Measurements from ENCODE around the gene PPP6R2. TPM values are rescaled to one million over a fixed set of nuclear protein-coding genes. Genes with fewer than 3 reads are reported as not detected.

The PPP6R2 gene
- total RNA-seq, 3 donors from 2014 or later (not counting 1 experiment from before 2014, with no cell fraction given), result 76.0 to 103 (median 78.1) TPM

DNA sequence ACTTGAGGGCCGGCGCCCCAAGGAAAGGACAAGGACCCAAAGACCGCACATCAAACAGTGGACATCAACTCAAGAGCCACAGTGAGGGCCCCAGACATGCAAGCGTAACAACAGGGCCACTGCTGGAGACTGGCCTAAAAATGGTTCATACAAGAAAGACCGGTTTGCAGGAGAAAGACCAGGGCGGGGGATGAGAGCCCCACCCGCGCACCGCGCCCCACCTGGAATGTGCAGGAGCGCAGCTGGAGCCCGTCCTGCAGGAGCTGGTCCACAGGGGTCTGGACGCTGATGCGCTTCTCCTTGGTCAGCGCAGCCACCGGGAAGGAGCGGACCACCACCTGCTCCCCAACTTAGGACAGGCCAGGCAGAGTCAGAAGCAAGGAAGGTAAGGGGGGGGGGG is 117.8 kb downstream of the PPP6R2 start:
- H3K36me3 Mint-ChIP-seq, result no peaks in the 10 kb centered on the region
- H3K27me3 Mint-ChIP-seq (ENCODE audit: low read depth in 2 of 2), result no peaks in the 10 kb centered on the region
- no peaks in the 10 kb centered on the region for H3K4me1 ChIP-seq (ENCODE audit: control insufficient read depth, insufficient read depth, low read length)
- peaks cover 95% of the 10 kb centered on the region for H3K36me3 ChIP-seq (ENCODE audit: control insufficient read depth, insufficient read depth, low read length)
- H3K27ac ChIP-seq (ENCODE audit: low read length), result no peak overlapping the region
- H3K4me1 Mint-ChIP-seq, result peaks cover 0 to 7% of the 10 kb centered on the region in 2 donors
- DNase-seq (no peak), ATAC-seq (no peak)
- no peak overlapping the region for H3K4me3 Mint-ChIP-seq
- intact Hi-C loops (cut with micrococcal nuclease), result no loop called here
- no peaks in the 10 kb centered on the region for H3K9me3 ChIP-seq (ENCODE audit: control insufficient read depth, insufficient read depth, low read length)
- no peaks in the 10 kb centered on the region for H3K27me3 ChIP-seq (ENCODE audit: control insufficient read depth, insufficient read depth, low read length)
- no peak overlapping the region for H3K4me3 ChIP-seq (ENCODE audit: low read length)
- H3K9me3 Mint-ChIP-seq, result no peaks in the 10 kb centered on the region
- no peak overlapping the region for H3K27ac Mint-ChIP-seq
- WGBS (ENCODE audit: insufficient coverage), result 97% methylated on average over 17 of the region's 17 CpGs
- TF ChIP-seq, protein P1, sequence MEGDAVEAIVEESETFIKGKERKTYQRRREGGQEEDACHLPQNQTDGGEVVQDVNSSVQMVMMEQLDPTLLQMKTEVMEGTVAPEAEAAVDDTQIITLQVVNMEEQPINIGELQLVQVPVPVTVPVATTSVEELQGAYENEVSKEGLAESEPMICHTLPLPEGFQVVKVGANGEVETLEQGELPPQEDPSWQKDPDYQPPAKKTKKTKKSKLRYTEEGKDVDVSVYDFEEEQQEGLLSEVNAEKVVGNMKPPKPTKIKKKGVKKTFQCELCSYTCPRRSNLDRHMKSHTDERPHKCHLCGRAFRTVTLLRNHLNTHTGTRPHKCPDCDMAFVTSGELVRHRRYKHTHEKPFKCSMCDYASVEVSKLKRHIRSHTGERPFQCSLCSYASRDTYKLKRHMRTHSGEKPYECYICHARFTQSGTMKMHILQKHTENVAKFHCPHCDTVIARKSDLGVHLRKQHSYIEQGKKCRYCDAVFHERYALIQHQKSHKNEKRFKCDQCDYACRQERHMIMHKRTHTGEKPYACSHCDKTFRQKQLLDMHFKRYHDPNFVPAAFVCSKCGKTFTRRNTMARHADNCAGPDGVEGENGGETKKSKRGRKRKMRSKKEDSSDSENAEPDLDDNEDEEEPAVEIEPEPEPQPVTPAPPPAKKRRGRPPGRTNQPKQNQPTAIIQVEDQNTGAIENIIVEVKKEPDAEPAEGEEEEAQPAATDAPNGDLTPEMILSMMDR (IDR thresholded peaks at IDR 0.05), result no peak

GRCh38 chr22:50461536-50461935 is 118.4 kb downstream of the PPP6R2 start:
- H3K27ac ChIP-seq (ENCODE audit: low read length), result no peak overlapping the region
- no peaks in the 10 kb centered on the region for H3K27me3 ChIP-seq (ENCODE audit: control insufficient read depth, insufficient read depth, low read length)
- H3K4me1 ChIP-seq (ENCODE audit: control insufficient read depth, insufficient read depth, low read length), result no peaks in the 10 kb centered on the region
- H3K9me3 Mint-ChIP-seq, result no peaks in the 10 kb centered on the region
- peaks cover 0 to 12% of the 10 kb centered on the region in 2 donors for H3K4me1 Mint-ChIP-seq
- intact Hi-C loops (cut with micrococcal nuclease), result no loop called here
- H3K27ac Mint-ChIP-seq, result no peak overlapping the region
- no peak overlapping the region for H3K4me3 Mint-ChIP-seq
- DNase-seq, result no peak
- H3K36me3 ChIP-seq (ENCODE audit: control insufficient read depth, insufficient read depth, low read length), result peaks cover 97% of the 10 kb centered on the region
- 97% methylated on average over 26 of the region's 26 CpGs for WGBS (ENCODE audit: insufficient coverage)
- H3K27me3 Mint-ChIP-seq (ENCODE audit: low read depth in 2 of 2), result no peaks in the 10 kb centered on the region
- no peaks in the 10 kb centered on the region for H3K36me3 Mint-ChIP-seq
- TF ChIP-seq, protein P1 (IDR thresholded peaks at IDR 0.05), result no peak
- no peak for ATAC-seq
- no peaks in the 10 kb centered on the region for H3K9me3 ChIP-seq (ENCODE audit: control insufficient read depth, insufficient read depth, low read length)
- no peak overlapping the region for H3K4me3 ChIP-seq (ENCODE audit: low read length)

DNA sequence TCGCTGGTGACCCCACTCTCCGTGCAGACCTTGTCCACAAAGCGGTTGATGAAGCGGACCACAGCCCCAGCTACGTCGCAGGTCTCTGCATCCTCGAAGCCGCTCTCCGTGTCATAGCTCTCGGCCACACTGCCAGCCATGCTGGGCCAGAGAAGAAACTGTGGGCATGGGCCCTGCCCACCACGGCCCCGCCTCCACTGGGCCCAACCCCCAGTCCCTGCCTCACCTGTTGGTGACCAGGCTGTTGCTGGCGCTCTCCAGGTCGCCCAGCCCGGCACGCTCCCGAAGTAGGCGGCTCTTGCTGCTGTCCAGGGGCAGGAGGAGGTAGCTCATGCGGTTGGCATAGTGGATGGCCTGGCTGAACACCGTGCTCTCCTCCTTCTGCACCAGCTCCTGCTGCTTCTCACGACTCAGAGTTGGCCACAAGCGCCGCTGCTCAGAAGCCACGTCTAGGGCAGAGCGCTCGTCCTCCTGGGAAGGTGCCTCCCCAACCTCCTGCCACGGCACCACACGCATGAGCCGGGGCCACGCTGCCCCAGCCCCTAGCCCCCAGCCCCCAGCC is 118.9 kb downstream of the PPP6R2 start:
- H3K27ac ChIP-seq (ENCODE audit: low read length), result no peak overlapping the region
- Mint-ChIP-seq H3K27me3 (ENCODE audit: low read depth in 2 of 2) (no peaks in the 10 kb centered on the region), H3K4me1 (peaks cover 5 to 18% of the 10 kb centered on the region in 2 donors), H3K9me3 (no peaks in the 10 kb centered on the region), H3K36me3 (no peaks in the 10 kb centered on the region), H3K27ac (no peak overlapping the region), H3K4me3 (no peak overlapping the region)
- H3K27me3 ChIP-seq (ENCODE audit: control insufficient read depth, insufficient read depth, low read length), result no peaks in the 10 kb centered on the region
- ATAC-seq (no peak), DNase-seq (no peak)
- no peaks in the 10 kb centered on the region for H3K4me1 ChIP-seq (ENCODE audit: control insufficient read depth, insufficient read depth, low read length)
- H3K36me3 ChIP-seq (ENCODE audit: control insufficient read depth, insufficient read depth, low read length), result peaks cover 97% of the 10 kb centered on the region
- 97% methylated on average over 30 of the region's 30 CpGs for WGBS (ENCODE audit: insufficient coverage)
- H3K9me3 ChIP-seq (ENCODE audit: control insufficient read depth, insufficient read depth, low read length), result no peaks in the 10 kb centered on the region
- TF ChIP-seq, protein P1 (IDR thresholded peaks at IDR 0.05), result no peak
- no peak overlapping the region for H3K4me3 ChIP-seq (ENCODE audit: low read length)
- intact Hi-C loops (cut with micrococcal nuclease), result no loop called here

All from natural killer cell (primary cell).